Fibroblast of peridontal ligament (primary cell): ENCODE measurements around the gene PASK.
A peak's percentile ranks its signal among the peaks of the same experiment; 100 is the strongest.
"Not testable (repeated sequence)": the region's sequence is repeated elsewhere in the genome, so short reads cannot be mapped to it uniquely, and the experiment has no call there.

ENCODE experiments used
- DNase-seq: peaks from one replicate; pipeline ENCODE4 v3.0.0-alpha.2; 2010; ENCODE audit errors: extremely low read depth

PASK gene

GRCh38 chr2:241148891-241149674 lies at the start of gene PASK:
Gene PASK, minus strand, starts transcription at chr2:241149472. Its CDS starts 6,440 bp downstream, at chr2:241143032.
- DNase-seq: peak; percentile 90

GRCh38 chr2:241198381-241199279 lies 49.4 kb upstream of the PASK start:
- no peak for DNase-seq

- no peak for DNase-seq
Observed at GRCh38 chr2:241197947-241198346, 48.7 kb upstream of the PASK start.

GRCh38 chr2:241197246-241197645 lies 48.0 kb upstream of the PASK start:
- DNase-seq: not testable (repeated sequence)

- DNase-seq: no peak
Observed at GRCh38 chr2:241195506-241196130, 46.3 kb upstream of the PASK start.

- no peak for DNase-seq
Observed at GRCh38 chr2:241194811-241195210, 45.5 kb upstream of the PASK start.

GRCh38 chr2:241193271-241193670 lies 44.0 kb upstream of the PASK start:
- DNase-seq: no peak

GRCh38 chr2:241191081-241191480 lies 41.8 kb upstream of the PASK start:
- no peak for DNase-seq

GRCh38 chr2:241190291-241190981 lies 41.2 kb upstream of the PASK start:
- DNase-seq: no peak

- DNase-seq: no peak
Observed at GRCh38 chr2:241189856-241190201, 40.6 kb upstream of the PASK start.

- no peak for DNase-seq
Observed at GRCh38 chr2:241189093-241189855, 40.0 kb upstream of the PASK start.

GRCh38 chr2:241188361-241189092 lies 39.3 kb upstream of the PASK start, which contains the start of gene ANO7:
Gene ANO7, plus strand, starts transcription at chr2:241188677. Its CDS starts 1,387 bp downstream, at chr2:241190064.
- DNase-seq: no peak

- no peak for DNase-seq
Observed at GRCh38 chr2:241187918-241188234, 38.6 kb upstream of the PASK start.

- DNase-seq: no peak
Observed at GRCh38 chr2:241187101-241187917, 38.0 kb upstream of the PASK start.

- no peak for DNase-seq
Observed at GRCh38 chr2:241185961-241186360, 36.7 kb upstream of the PASK start.

GRCh38 chr2:241184901-241185300 lies 35.6 kb upstream of the PASK start:
- no peak for DNase-seq

- no peak for DNase-seq
Observed at GRCh38 chr2:241183221-241183620, 33.9 kb upstream of the PASK start.

GRCh38 chr2:241182531-241183133 lies 33.4 kb upstream of the PASK start:
- no peak for DNase-seq

- no peak for DNase-seq
Observed at GRCh38 chr2:241182126-241182525, 32.9 kb upstream of the PASK start.
